NCI-H1436 (cell line): ENCODE data around the gene ZNF438.
"Not testable (repeated sequence)": the region's sequence is repeated elsewhere in the genome, so short reads cannot be mapped to it uniquely, and the experiment has no call there.

Source experiments
- DNase-seq: peaks from one replicate; lab custom pipeline; 2025; lab: John Stamatoyannopoulos, UW

Gene ZNF438

DNA sequence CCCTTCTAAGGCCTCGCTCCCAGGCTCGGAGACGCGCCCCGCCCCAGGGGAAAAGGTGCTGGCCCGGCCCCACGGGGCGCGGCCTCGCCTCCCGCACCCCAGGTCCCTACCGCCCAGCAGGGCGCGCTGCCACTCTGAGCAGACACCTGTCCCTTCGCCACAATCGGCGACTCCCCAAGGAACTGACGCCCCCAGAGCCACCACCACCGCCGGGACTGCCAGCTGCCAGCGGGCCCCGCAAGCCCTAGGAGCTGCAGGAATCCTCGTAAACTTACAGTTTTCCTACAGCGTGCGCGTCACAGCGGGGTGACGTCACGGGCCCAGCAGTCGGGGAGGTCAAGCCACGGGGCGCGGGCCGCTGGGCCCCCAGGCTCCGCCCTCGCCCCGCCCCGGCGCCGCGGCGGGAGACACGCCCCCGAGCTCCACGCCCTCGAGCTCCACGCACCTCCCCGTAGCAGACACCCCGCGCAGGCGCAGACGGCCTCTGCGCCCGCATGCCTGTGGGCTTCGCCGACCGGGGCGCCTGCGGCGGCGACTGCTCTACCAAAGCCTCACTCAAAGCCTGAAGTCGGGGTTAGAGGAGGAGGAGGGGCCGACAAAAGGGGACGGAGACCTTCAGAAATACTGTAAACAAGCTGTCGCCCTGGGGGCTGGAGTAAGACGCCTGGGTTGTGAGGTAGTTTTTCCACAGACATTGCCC is at the start of gene ZNF438:
Gene ZNF438 (minus strand): TSS at position 308 of the 700 bp plus-strand sequence. CDS start 154,831 bp downstream, outside the sequence.
- peak; percentile 89 for DNase-seq

GRCh38 chr10:31076610-31076988 is 44.9 kb upstream of the ZNF438 start:
- DNase-seq = no peak

- DNase-seq = no peak
Observed at GRCh38 chr10:31075881-31076609, 44.4 kb upstream of the ZNF438 start.

DNA sequence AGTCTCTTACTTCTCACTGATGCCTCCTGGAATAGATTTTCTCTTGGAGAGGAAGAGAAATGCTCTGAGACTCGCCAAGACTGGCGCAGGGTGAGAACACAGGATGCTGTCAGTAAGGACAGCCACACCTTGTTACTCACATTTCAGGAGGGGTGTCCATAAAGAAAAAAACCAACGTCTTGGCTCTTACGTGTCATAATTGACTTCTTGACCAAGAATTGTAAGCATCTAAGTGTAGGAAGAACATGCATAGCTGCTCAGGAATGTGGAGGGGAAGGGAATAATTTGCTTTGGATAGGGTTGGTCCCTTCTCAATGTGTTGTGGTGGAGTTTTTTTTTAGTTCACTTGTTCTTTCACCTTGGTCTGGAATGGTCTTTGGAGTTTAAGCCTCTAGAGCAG is 43.8 kb upstream of the ZNF438 start:
- no peak for DNase-seq

GRCh38 chr10:31074722-31075086 is 43.0 kb upstream of the ZNF438 start:
- no peak for DNase-seq

- no peak for DNase-seq
Observed at GRCh38 chr10:31073996-31074721, 42.5 kb upstream of the ZNF438 start.

DNA sequence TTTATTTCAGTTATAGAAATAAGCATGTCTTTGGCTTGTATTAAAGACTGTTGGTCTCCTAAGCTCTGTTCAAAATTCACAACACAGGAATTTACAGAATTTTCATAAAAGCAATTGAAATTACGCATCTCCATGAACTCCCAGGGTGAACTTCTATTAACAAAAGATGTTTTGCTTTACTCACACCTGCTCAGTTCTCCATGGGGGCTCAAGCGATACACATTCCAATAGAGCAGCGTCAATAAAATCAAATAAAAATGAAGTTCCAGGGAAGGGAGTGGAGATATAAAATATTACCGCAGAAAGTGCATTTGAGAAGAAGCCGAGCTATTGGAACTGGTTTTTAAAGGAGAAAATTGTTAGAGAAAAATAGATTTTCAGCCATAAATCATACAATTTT is 41.5 kb upstream of the ZNF438 start:
- DNase-seq = no peak

GRCh38 chr10:31072451-31072850 is 40.8 kb upstream of the ZNF438 start:
- no peak for DNase-seq

DNA sequence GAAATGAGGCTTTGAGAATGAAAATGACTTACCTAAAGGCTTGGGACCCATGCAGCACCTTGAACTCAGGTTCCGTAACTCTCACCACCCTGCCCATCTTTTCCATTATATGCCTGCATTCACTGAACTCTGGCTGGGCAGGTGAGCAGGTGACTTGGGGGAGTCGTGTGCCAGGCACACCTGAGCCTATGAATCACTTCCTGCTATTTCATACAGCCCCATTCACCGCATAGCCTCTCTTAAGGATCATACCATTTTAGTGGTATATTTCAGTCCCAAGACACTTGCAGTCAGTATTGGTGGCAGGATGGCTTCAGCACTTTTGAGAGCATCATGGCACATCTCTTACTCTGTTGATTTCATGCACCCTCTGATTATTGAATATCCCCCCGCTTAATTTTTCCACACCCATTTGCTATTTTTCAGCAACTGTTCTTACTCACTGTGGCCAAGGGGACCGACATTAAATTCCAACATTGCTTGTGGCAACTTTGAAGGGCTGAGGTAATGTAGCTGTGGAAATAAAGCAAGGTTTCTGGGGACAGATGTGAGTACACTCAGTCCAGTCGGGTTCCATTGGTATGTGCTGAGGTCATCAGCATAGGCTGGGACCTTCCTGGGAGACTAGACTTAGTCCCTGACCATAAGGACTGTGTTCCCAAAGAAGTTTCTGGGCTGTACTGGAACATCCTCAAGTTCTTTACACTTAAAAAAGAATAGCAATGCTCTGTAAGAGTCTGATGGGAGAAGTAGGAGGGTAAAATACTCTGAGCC is 39.8 kb upstream of the ZNF438 start:
- DNase-seq = no peak

DNA sequence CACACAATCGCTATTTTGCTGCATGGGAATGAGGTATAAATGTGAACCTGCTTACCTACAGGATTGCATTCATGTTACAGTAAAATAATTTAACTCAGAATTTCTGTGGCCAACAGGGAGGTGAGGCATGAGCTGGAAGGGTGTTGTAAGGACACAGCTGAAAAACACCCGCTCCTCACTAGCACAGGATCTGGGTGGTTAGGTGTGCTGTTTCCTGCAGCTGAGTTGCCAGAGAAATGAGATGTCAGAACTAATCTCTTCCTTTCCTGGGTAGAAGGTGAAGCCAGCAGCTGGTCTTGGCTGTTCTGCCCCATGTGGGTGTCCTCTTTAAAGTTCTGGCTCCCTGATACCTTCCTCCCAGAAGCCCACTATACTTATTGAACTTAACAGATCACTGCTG is 39.0 kb upstream of the ZNF438 start:
- no peak for DNase-seq

DNA sequence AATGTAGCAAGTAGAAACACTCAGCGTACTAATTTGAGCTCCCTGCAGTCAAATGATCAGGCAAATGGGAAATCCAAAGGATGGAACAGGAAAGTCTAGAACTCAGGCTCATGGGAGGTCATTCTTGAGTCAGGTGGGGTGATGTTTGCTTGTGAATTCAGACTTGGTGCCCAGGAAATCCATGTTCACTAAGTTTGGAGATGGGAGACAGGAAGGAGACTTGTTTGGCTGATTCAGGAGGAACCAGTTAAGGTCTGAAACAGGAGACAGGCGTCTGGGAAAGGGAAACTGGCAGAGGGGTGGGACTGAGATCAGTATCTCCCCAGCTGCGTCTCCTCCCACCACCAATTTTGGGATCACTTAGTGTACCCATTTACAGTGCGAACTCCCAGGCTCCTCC is 38.4 kb upstream of the ZNF438 start:
- DNase-seq = no peak

GRCh38 chr10:31069411-31069810 is 37.7 kb upstream of the ZNF438 start:
- no peak for DNase-seq

- DNase-seq = no peak
Observed at GRCh38 chr10:31064348-31064747, 32.7 kb upstream of the ZNF438 start.

- no peak for DNase-seq
Observed at GRCh38 chr10:31063841-31064240, 32.2 kb upstream of the ZNF438 start.

GRCh38 chr10:31062856-31063255 is 31.2 kb upstream of the ZNF438 start:
- DNase-seq = no peak

GRCh38 chr10:31061941-31062340 is 30.3 kb upstream of the ZNF438 start:
- DNase-seq = no peak

DNA sequence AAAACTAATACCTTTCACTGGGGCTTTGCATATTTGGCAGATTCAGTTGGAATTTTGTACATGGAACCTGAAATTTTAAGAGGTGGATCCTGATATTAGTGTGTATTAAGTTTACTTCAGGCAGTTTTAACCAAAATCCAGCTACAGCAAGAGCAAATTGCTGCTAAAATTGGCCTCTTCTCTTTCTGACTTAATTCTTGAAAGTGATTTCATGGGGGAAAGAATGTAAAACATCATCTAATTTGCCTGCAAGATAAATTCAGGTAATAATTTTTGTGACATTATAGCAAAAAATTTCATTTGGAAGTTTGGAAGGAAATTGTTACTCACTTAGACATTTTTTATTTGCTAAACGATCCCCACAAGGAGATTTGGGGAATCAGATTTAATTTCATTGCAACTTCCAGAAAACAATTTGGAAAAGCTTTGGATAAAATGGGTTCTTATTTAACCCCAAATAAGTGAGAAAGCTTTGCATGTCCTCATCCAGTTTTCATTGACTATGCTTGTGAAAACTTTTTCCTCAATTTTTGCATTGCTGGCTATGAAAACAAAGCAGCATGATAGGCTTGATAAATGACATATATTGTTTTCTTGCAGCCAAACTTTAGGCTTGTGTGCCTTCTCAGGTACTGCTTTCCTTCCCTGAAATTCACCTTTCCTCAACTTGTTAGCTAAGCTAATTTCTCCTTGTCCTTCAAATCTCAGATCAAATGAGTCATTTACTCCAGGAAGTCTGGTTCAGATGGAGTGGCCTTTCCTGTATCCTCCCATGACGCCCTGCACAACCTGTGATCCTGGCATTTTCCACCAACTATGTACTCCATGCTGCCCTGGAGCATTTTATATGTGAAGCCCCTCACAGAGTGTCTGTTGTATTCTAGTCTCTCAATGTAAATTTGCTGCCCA is 27.4 kb upstream of the ZNF438 start:
- DNase-seq = no peak

GRCh38 chr10:31056678-31057077 is 25.0 kb upstream of the ZNF438 start:
- DNase-seq = not testable (repeated sequence)

DNA sequence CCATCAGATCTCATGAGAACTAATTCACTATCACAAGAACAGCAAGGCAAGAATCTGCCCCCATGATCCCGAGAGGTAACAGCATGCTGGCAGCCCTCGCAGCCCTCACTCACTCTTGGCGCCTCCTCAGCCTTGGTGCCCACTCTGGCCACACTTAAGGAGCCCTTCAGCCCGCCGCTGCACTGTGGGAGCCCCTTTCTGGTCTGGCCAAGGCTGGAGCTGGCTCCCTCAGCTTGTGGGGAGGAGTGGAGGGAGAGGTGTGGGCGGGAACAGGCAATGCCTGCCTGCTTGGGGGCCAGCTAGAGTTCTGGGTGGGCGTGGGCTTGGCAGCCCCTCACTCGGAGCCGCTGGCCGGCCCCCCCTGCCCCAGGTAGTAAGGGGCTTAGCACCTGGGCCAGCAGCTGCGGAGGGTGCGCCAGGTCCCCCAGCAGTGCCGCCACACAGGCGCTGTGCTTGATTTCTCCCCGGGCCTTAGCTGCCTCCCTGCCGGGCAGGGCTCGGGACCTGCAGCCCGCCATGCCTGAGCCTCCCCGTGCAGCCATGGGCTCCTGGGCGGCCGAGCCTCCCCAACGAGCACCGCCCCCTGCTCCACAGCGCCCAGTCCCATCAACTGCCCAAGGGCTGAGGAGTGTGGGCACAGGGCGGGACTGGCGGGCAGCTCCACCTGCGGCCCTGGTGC is 24.0 kb upstream of the ZNF438 start:
- DNase-seq = no peak

GRCh38 chr10:31051703-31052102 is 20.0 kb upstream of the ZNF438 start:
- DNase-seq = no peak

- DNase-seq = no peak
Observed at GRCh38 chr10:31042670-31043069, 11.0 kb upstream of the ZNF438 start.
